ENCODE data around the gene KDM6A.
"Not testable (repeated sequence)": the region's sequence is repeated elsewhere in the genome, so short reads cannot be mapped to it uniquely, and the experiment has no call there.

Gene KDM6A

GRCh38 chrX:44872821-44873414 is at the start of gene KDM6A:
TSS of gene KDM6A (plus strand) at chrX:44873188. CDS start at chrX:44873552, 364 bp downstream.
- peak; percentile 92 to 95 for DNase-seq

GRCh38 chrX:44823193-44823592 is 49.8 kb upstream of the KDM6A start:
- DNase-seq = not testable (repeated sequence)

GRCh38 chrX:44828008-44828605 is 44.9 kb upstream of the KDM6A start:
- no peak for DNase-seq

- no peak for DNase-seq
Observed at GRCh38 chrX:44829832-44830231, 43.2 kb upstream of the KDM6A start.

GRCh38 chrX:44842550-44843317 is 30.3 kb upstream of the KDM6A start:
- no peak for DNase-seq

GRCh38 chrX:44843318-44843702 is 29.7 kb upstream of the KDM6A start:
- DNase-seq = no peak

- no peak for DNase-seq
Observed at GRCh38 chrX:44843753-44844152, 29.2 kb upstream of the KDM6A start, which contains the start of gene DUSP21. TSS of gene DUSP21 (plus strand) at chrX:44844021. CDS start at chrX:44844133, 112 bp downstream.

- no peak for DNase-seq
Observed at GRCh38 chrX:44844204-44844603, 28.8 kb upstream of the KDM6A start.

- DNase-seq = not testable (repeated sequence)
Observed at GRCh38 chrX:44850891-44851290, 22.1 kb upstream of the KDM6A start.

GRCh38 chrX:44871114-44871645 is 1.8 kb upstream of the KDM6A start:
- DNase-seq = no peak

GRCh38 chrX:44871931-44872820 is 812 bp upstream of the KDM6A start:
- peak; percentile 2 to 49 for DNase-seq

GRCh38 chrX:44873415-44874276 is 658 bp downstream of the KDM6A start:
- peak; percentile 15 to 54 for DNase-seq

GRCh38 chrX:44874420-44875184 is 1.6 kb downstream of the KDM6A start:
- DNase-seq = peak; percentile 28 to 54

GRCh38 chrX:44875185-44875489 is 2.1 kb downstream of the KDM6A start:
- DNase-seq = no peak

GRCh38 chrX:44876086-44876485 is 3.1 kb downstream of the KDM6A start:
- no peak for DNase-seq

GRCh38 chrX:44876767-44877166 is 3.8 kb downstream of the KDM6A start:
- DNase-seq = no peak

GRCh38 chrX:44878780-44879179 is 5.8 kb downstream of the KDM6A start:
- DNase-seq = no peak

- DNase-seq = no peak
Observed at GRCh38 chrX:44881549-44881948, 8.6 kb downstream of the KDM6A start.

GRCh38 chrX:44882635-44883034 is 9.6 kb downstream of the KDM6A start:
- no peak for DNase-seq

- DNase-seq = no peak
Observed at GRCh38 chrX:44884944-44885343, 12.0 kb downstream of the KDM6A start.

GRCh38 chrX:44889824-44890223 is 16.8 kb downstream of the KDM6A start:
- no peak for DNase-seq

Measured in NCI-H526 (cell line).